ENCODE measurements around the gene MPPED2.

Gene MPPED2

GRCh38 chr11:30483056-30483455 is 103.1 kb downstream of the MPPED2 start:
- TF ChIP-seq NFRKB (IDR thresholded peaks at IDR 0.05) (no peak), HDGF (IDR thresholded peaks at IDR 0.05; ENCODE audit: borderline replicate concordance) (no peak), BHLHE40 (IDR thresholded peaks at IDR 0.05; ENCODE audit: borderline replicate concordance) (no peak), ZNF384 (IDR thresholded peaks at IDR 0.05) (no peak), L3MBTL2 (conservative IDR thresholded peaks at IDR 0.05) (no peak), ARNT (IDR thresholded peaks at IDR 0.05) (no peak), FOXM1 (IDR thresholded peaks at IDR 0.05; ENCODE audit: borderline replicate concordance) (no peak), CTBP1 (IDR thresholded peaks at IDR 0.05; ENCODE audit: borderline replicate concordance) (no peak)
- no peak for DNase-seq (ENCODE audit: extremely low spot score)
- ChIA-PET CTCF (no interaction called here), POLR2A (no interaction called here)

GRCh38 chr11:30481796-30482195 is 104.4 kb downstream of the MPPED2 start:
- ChIA-PET POLR2A (interaction anchor here (1.0 kb wide), 1 partner anchor 49 kb away, joined by 3 read pairs; no protein-coding TSS in a partner anchor), CTCF (no interaction called here)
- TF ChIP-seq PKNOX1 (IDR thresholded peaks at IDR 0.05) (peak; percentile 63), CTBP1 (IDR thresholded peaks at IDR 0.05; ENCODE audit: borderline replicate concordance) (no peak)
- no peak for DNase-seq (ENCODE audit: extremely low spot score)

GRCh38 chr11:30481330-30481729 is 104.8 kb downstream of the MPPED2 start:
- CTCF ChIA-PET = no interaction called here
- TF ChIP-seq CTBP1 (IDR thresholded peaks at IDR 0.05; ENCODE audit: borderline replicate concordance) = no peak
- TF ChIP-seq ELF4 (IDR thresholded peaks at IDR 0.05) = no peak
- no peak for TF ChIP-seq ARNT (IDR thresholded peaks at IDR 0.05)
- no peak for TF ChIP-seq SUZ12 (IDR thresholded peaks at IDR 0.05)
- TF ChIP-seq ZNF384 (IDR thresholded peaks at IDR 0.05) = no peak
- no peak for TF ChIP-seq HDGF (IDR thresholded peaks at IDR 0.05; ENCODE audit: borderline replicate concordance)
- no peak for TF ChIP-seq NFRKB (IDR thresholded peaks at IDR 0.05)
- no peak for TF ChIP-seq LEF1 (IDR thresholded peaks at IDR 0.05; ENCODE audit: borderline replicate concordance)
- TF ChIP-seq FOXM1 (IDR thresholded peaks at IDR 0.05; ENCODE audit: borderline replicate concordance) = no peak
- no peak for TF ChIP-seq BHLHE40 (IDR thresholded peaks at IDR 0.05; ENCODE audit: borderline replicate concordance)
- POLR2A ChIA-PET = interaction anchor here (1.0 kb wide), 1 partner anchor 50 kb away, joined by 3 read pairs; no protein-coding TSS in a partner anchor
- DNase-seq (ENCODE audit: extremely low spot score) = no peak

- ChIA-PET POLR2A (interaction anchor here (0.9 to 1.0 kb wide), 2 partner anchors 12 to 34 kb away, joined by 3 to 4 read pairs; no protein-coding TSS in a partner anchor), CTCF (interaction anchor here (0.7 kb wide), 1 partner anchor 434 kb away, joined by 4 read pairs; no protein-coding TSS in a partner anchor)
- TF ChIP-seq BHLHE40 (IDR thresholded peaks at IDR 0.05; ENCODE audit: borderline replicate concordance) = no peak
- no peak for TF ChIP-seq NFRKB (IDR thresholded peaks at IDR 0.05)
- TF ChIP-seq LEF1 (IDR thresholded peaks at IDR 0.05; ENCODE audit: borderline replicate concordance) = no peak
- TF ChIP-seq HDGF (IDR thresholded peaks at IDR 0.05; ENCODE audit: borderline replicate concordance) = no peak
- no peak for TF ChIP-seq ELF4 (IDR thresholded peaks at IDR 0.05)
- no peak for TF ChIP-seq CTBP1 (IDR thresholded peaks at IDR 0.05; ENCODE audit: borderline replicate concordance)
- TF ChIP-seq PKNOX1 (IDR thresholded peaks at IDR 0.05) = no peak
- no peak for TF ChIP-seq L3MBTL2 (conservative IDR thresholded peaks at IDR 0.05)
- no peak for TF ChIP-seq FOXA1 (IDR thresholded peaks at IDR 0.05)
- TF ChIP-seq FOXM1 (IDR thresholded peaks at IDR 0.05; ENCODE audit: borderline replicate concordance) = no peak
- no peak for TF ChIP-seq TARDBP (IDR thresholded peaks at IDR 0.05)
- TF ChIP-seq ZNF384 (IDR thresholded peaks at IDR 0.05) = no peak
- no peak for TF ChIP-seq SUZ12 (IDR thresholded peaks at IDR 0.05)
- TF ChIP-seq SP1 (IDR thresholded peaks at IDR 0.05) = no peak
- TF ChIP-seq ARNT (IDR thresholded peaks at IDR 0.05) = no peak
- no peak for TF ChIP-seq FOXK2 (IDR thresholded peaks at IDR 0.05)
- DNase-seq (ENCODE audit: extremely low spot score) = no peak
Measured at GRCh38 chr11:30479899-30480298, 106.3 kb downstream of the MPPED2 start.

GRCh38 chr11:30478923-30479322 is 107.2 kb downstream of the MPPED2 start:
- ChIA-PET CTCF (no interaction called here), POLR2A (interaction anchor here (0.8 to 1.0 kb wide), 3 partner anchors 13 to 92 kb away, joined by 3 to 4 read pairs (median 3); no protein-coding TSS in a partner anchor)
- TF ChIP-seq LEF1 (IDR thresholded peaks at IDR 0.05; ENCODE audit: borderline replicate concordance) (no peak), FOXA1 (IDR thresholded peaks at IDR 0.05) (no peak), ZNF384 (IDR thresholded peaks at IDR 0.05) (no peak), TARDBP (IDR thresholded peaks at IDR 0.05) (no peak), SP1 (IDR thresholded peaks at IDR 0.05) (no peak), CTBP1 (IDR thresholded peaks at IDR 0.05; ENCODE audit: borderline replicate concordance) (no peak), NFRKB (IDR thresholded peaks at IDR 0.05) (no peak), SUZ12 (IDR thresholded peaks at IDR 0.05) (no peak), FOXK2 (IDR thresholded peaks at IDR 0.05) (no peak)
- peak; percentile 46 for DNase-seq (ENCODE audit: extremely low spot score)

- POLR2A ChIA-PET = no interaction called here
- no peak for TF ChIP-seq FOXK2 (IDR thresholded peaks at IDR 0.05)
- TF ChIP-seq ELF4 (IDR thresholded peaks at IDR 0.05) = no peak
- TF ChIP-seq L3MBTL2 (conservative IDR thresholded peaks at IDR 0.05) = no peak
- TF ChIP-seq SUZ12 (IDR thresholded peaks at IDR 0.05) = no peak
- no peak for TF ChIP-seq CTBP1 (IDR thresholded peaks at IDR 0.05; ENCODE audit: borderline replicate concordance)
- TF ChIP-seq ARNT (IDR thresholded peaks at IDR 0.05) = no peak
- TF ChIP-seq BHLHE40 (IDR thresholded peaks at IDR 0.05; ENCODE audit: borderline replicate concordance) = no peak
- no peak for TF ChIP-seq FOXM1 (IDR thresholded peaks at IDR 0.05; ENCODE audit: borderline replicate concordance)
- no peak for TF ChIP-seq LEF1 (IDR thresholded peaks at IDR 0.05; ENCODE audit: borderline replicate concordance)
- DNase-seq (ENCODE audit: extremely low spot score) = no peak
- CTCF ChIA-PET = no interaction called here
Measured at GRCh38 chr11:30477061-30477460, 109.1 kb downstream of the MPPED2 start.
